Measurements from ENCODE around the gene F2RL2. TPM values are rescaled to one million over a fixed set of nuclear protein-coding genes. Genes with fewer than 3 reads are reported as not detected.

F2RL2 gene
- total RNA-seq, 1 experiment from 2014 or later = not detected

GRCh38 chr5:76570153-76570552, 53.0 kb downstream of the F2RL2 start:
- Histone ChIP-seq H4K8ac (replicated peaks; ENCODE audit: insufficient read length, low read depth, low read length) (no peak overlapping the region), H3K4ac (ENCODE audit: low read depth, low read length) (no peak overlapping the region), H2BK20ac (ENCODE audit: low read depth, low read length, poor library complexity, severe bottlenecking) (no peak overlapping the region), H3K23ac (ENCODE audit: insufficient read length, low read depth, low read length) (no peak overlapping the region), H3K9ac (ENCODE audit: extremely low read depth, insufficient read length, low read length) (no peak overlapping the region), H3K56ac (ENCODE audit: insufficient read length, low read depth, low read length) (no peak overlapping the region), H3K79me2 (ENCODE audit: insufficient read depth, low read length) (no peaks in the 10 kb centered on the region), H3K27me3 (ENCODE audit: insufficient read depth, low read length) (no peaks in the 10 kb centered on the region), H4K5ac (ENCODE audit: insufficient read length, low read depth, low read length) (no peak overlapping the region), H3K79me1 (ENCODE audit: insufficient read depth, low read depth, low read length, poor library complexity, severe bottlenecking) (no peaks in the 10 kb centered on the region), H2BK12ac (ENCODE audit: insufficient read length, low read depth, low read length) (no peak overlapping the region), H2BK5ac (ENCODE audit: insufficient read length, low read length) (no peak overlapping the region), H3K9me3 (ENCODE audit: control insufficient read depth, low read depth, low read length) (no peaks in the 10 kb centered on the region), H2AK5ac (ENCODE audit: insufficient read length, low read length) (no peak overlapping the region), H3T11ph (ENCODE audit: low read length) (no peak overlapping the region), H3K4me1 (ENCODE audit: insufficient read depth, low read length) (no peaks in the 10 kb centered on the region), H2BK15ac (ENCODE audit: low read depth, low read length) (no peak overlapping the region), H4K20me1 (ENCODE audit: control insufficient read depth, insufficient read depth, insufficient read length) (no peaks in the 10 kb centered on the region), H3K14ac (ENCODE audit: insufficient read depth, low read length) (no peak overlapping the region), H3K4me2 (ENCODE audit: insufficient read depth, insufficient read length, low read length) (no peak overlapping the region), H2BK120ac (ENCODE audit: low read depth, low read length, poor library complexity, severe bottlenecking) (no peak overlapping the region), H4K91ac (ENCODE audit: insufficient read length, low read depth, low read length) (no peak overlapping the region), H2AFZ (ENCODE audit: low read length) (no peak overlapping the region), H3K27ac (ENCODE audit: insufficient read length, low read depth, low read length) (no peak overlapping the region), H3K18ac (ENCODE audit: insufficient read length, low read depth, low read length) (no peak overlapping the region), H3K23me2 (ENCODE audit: insufficient read length, low read depth, low read length, poor library complexity, severe bottlenecking) (no peaks in the 10 kb centered on the region)
- H3K9me3 Mint-ChIP-seq = no peaks in the 10 kb centered on the region
- peaks cover 0 to 5% of the 10 kb centered on the region in 2 experiments; a peak in 3 of 4 replicates for H3K4me1 Mint-ChIP-seq
- H3K27ac Mint-ChIP-seq = no peak overlapping the region
- no peaks in the 10 kb centered on the region; a peak in 1 of 7 replicates for H3K36me3 Mint-ChIP-seq (ENCODE audit: insufficient read depth in 1 of 3, low read depth in 3 of 3)
- no peaks in the 10 kb centered on the region for H3K27me3 Mint-ChIP-seq (ENCODE audit: low read depth)
- no CpG with 5 or more reads among the region's 4 CpGs for WGBS (ENCODE audit: extremely low coverage, insufficient read length, low lambda C conversion rate)
- no peak for TF ChIP-seq CTCF (conservative IDR thresholded peaks at IDR 0.05)
- no peak overlapping the region for H3K4me3 Mint-ChIP-seq
- no peak for DNase-seq

Other genes starting within 250 kb of the F2RL2 start
- 22.5 and 23.2 TPM in 2 replicates for gene IQGAP2, start 220.1 kb downstream of the F2RL2 start, total RNA-seq (2021)
- gene F2R, start 92.7 kb upstream of the F2RL2 start, total RNA-seq (2021) = 14.8 and 15.2 TPM in 2 replicates
- gene F2RL1, start 195.6 kb upstream of the F2RL2 start, total RNA-seq (2021) = 22.4 and 23.0 TPM in 2 replicates
- gene S100Z, start 226.6 kb upstream of the F2RL2 start, total RNA-seq (2021) = not detected in 2 replicates

All from H9 (cell line).